NCI-H146 treated with DMSO at 0.1 percent for 48 hours (cell line): ENCODE results near the gene NSD1.

Source experiments
- DNase-seq: peaks from one replicate; lab custom pipeline; 2025; ENCODE audit not compliant: unreplicated experiment; lab: John Stamatoyannopoulos, UW

NSD1 gene

GRCh38 chr5:177319913-177320588, 186.5 kb downstream of the NSD1 start:
- DNase-seq: no peak

- no peak for DNase-seq
Observed at GRCh38 chr5:177320879-177321278, 187.3 kb downstream of the NSD1 start.

- DNase-seq: no peak
Observed at GRCh38 chr5:177325868-177326381, 192.4 kb downstream of the NSD1 start.

- no peak for DNase-seq
Observed at GRCh38 chr5:177327539-177328522, 194.3 kb downstream of the NSD1 start.

GRCh38 chr5:177328545-177329231, 195.1 kb downstream of the NSD1 start:
- DNase-seq: no peak

GRCh38 chr5:177329883-177330282, 196.3 kb downstream of the NSD1 start:
- no peak for DNase-seq

GRCh38 chr5:177330991-177331842, 197.6 kb downstream of the NSD1 start:
- DNase-seq: no peak

GRCh38 chr5:177332031-177332895, 198.7 kb downstream of the NSD1 start:
- no peak for DNase-seq

- DNase-seq: no peak
Observed at GRCh38 chr5:177332896-177333260, 199.3 kb downstream of the NSD1 start.

GRCh38 chr5:177333420-177334154, 200.0 kb downstream of the NSD1 start:
- no peak for DNase-seq

- no peak for DNase-seq
Observed at GRCh38 chr5:177334155-177334551, 200.6 kb downstream of the NSD1 start.

GRCh38 chr5:177334781-177335700, 201.5 kb downstream of the NSD1 start:
- DNase-seq: no peak

- DNase-seq: no peak
Observed at GRCh38 chr5:177335701-177336065, 202.1 kb downstream of the NSD1 start.

GRCh38 chr5:177336112-177336511, 202.5 kb downstream of the NSD1 start:
- DNase-seq: no peak

- no peak for DNase-seq
Observed at GRCh38 chr5:177336603-177337494, 203.3 kb downstream of the NSD1 start.

GRCh38 chr5:177338251-177339106, 204.9 kb downstream of the NSD1 start:
- no peak for DNase-seq
